HG03469 (cell line): ENCODE data around the gene TTYH2.
"Not testable (repeated sequence)": the region's sequence is repeated elsewhere in the genome, so short reads cannot be mapped to it uniquely, and the experiment has no call there.

Experiments used
- ATAC-seq: cut with Tn5 transposase; IDR thresholded peaks from one replicate; pipeline ENCODE4 v1.9.1; 2021; ENCODE audit warnings: mild to moderate bottlenecking, moderate library complexity, moderate number of reproducible peaks; ENCODE audit not compliant: unreplicated experiment

TTYH2 gene

DNA sequence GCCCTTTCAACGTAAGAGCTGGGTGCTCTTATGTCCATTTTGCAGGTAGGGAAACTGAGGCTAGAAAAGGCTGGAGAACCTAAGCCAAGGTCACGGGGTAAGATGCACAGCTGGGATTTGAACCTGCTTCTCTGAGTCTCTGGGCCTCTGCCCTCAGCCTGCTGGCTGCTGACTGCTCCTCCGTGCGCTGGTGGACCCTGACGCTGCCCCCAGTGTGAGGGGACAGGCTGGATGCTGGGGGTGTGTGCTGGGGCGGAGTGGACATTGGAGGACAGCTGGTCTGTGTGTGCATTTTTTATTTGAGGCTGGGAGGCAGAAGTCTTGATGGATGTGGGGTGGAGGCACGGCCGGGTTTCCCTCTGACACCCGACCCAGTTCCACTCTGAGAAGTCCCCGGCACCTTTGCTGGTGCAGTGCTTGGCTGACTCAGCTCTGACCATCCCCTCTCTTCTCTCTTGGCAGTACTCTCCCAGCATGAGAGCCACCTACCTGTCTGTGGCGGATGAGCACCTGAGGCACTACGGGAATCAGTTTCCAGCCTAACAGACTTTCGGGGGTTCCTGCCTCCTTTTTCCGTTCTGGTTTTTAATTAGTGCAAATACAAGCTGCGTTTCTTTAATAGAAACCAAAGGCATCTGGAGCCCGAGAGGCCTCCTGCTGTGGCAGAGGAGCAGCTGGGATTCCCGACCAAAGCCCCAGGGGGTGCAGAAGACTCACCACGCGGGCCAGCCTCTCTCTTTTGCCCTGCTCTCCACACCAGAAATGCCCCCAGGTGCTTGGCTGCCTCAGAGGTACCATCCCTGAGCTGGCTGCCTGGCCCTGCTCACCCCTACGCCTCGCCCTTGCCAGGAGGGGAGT, 46.5 kb downstream of the TTYH2 start:
- ATAC-seq, result no peak

DNA sequence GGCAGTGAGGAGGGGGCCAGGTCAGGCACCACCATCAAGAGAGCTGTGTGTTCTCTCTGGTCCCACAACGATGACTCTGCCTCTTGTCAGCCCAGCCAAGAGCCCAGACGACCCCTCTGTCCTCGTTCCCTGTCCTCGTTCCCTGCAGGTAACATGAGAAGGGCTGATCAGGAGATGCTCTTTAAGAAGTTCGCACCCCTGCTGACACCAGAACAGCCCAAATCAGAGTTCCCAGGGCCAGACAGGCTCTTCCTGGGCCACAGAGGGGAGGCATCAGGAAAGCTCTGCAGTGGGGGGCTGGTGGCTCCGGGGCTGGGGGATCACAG, 47.1 kb downstream of the TTYH2 start:
- ATAC-seq, result no peak

DNA sequence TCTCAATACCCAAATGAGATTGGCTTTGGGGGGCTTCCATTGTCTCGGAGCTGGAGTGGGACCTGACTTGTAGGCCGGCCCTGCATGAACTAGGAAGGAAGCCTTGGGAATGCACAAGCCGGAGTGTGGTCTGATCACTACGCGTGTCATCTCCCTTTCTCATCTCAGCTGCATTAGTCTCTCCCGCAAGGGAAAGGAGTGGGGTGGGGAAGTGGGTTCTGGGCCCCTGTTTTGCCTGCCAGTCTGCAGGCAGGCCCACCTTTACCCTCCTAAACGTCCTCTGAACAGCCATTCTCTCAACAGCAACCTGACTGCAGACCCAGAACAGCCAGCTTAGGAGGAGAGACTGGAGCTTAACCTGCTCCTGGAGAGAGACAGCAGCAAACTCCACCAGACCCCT, 49.2 kb downstream of the TTYH2 start:
- no peak for ATAC-seq

DNA sequence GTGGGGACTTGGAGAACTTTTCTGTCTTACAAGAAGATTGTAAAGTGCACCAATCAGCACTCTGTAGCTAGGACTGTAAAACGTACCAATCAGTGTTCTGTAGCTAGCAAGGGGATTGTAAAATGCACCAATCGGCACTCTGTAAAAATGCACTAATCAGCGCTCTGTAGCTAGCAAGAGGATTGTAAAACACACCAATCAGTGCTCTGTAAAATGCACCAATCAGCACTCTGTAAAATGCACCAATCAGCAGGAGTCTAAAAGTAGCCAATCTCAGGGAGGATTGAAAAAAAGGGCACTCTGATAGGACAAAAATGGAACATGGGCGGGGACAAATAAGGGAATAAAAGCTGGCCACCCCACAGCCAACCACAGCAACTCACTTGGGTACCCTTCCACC, 53.7 kb downstream of the TTYH2 start:
- ATAC-seq, result not testable (repeated sequence)

DNA sequence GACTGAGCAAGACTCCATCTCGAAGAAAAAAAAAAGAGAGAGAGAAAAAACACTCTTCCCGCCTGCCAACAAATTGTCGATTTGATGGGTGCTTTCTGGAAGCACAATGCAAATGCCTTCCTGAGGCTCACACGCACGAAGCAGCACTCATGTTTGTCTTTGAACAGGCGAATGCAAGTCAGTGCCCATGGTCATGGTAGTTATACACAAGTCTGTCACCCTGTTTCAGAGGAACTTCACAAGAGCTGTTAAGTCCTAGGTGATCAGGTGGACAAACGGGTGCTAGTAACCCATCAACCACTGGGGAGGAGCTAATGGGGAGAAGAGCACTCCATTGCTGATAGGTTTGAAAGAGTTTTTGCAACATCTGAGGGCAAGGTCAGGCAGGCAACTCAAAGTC, 54.2 kb downstream of the TTYH2 start:
- no peak for ATAC-seq

DNA sequence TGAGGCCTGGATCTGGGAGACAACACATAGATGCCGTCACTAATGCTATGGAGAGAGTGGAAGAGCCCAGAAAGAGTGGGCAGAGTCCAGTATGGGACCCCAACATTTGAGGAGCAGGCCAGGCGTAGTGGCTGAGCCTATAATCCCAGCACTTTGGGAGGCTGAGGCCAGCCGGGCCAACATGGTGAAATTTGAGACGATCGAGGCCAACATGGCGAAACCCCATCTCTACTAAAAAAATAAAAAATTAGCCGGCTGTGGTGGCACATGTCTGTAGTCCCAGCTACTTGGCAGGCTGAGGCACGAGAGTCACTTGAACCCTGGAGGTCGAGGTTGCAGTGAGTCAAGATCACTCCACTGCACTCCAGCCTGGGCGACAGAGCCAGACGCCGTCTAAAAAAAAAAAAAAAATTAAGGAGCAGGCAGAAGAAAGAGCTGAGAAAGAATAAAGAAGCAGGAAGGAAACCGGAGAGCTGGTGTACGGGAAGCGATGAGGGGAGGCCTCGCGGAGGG, 54.7 kb downstream of the TTYH2 start:
- no peak for ATAC-seq

DNA sequence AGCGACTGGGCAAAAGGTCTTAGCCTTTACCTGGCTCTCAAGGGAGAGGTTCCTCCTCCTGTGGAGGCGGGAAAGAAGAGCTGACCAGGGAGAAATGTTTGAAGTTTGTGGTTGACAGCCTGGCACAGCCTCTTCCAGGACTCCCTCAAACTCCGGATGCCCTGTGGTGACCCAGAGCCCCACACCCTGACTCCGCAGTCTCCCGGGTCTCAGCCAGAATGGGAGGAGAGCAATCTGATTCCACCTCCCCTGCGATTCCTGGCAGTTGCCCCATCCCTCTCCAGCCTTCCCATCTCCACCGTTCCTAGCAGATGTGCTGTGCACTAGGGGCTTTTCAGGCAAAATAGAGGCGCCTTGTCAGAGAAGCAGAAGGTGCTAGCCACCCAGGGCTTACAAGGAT, 55.2 kb downstream of the TTYH2 start:
- ATAC-seq, result no peak

DNA sequence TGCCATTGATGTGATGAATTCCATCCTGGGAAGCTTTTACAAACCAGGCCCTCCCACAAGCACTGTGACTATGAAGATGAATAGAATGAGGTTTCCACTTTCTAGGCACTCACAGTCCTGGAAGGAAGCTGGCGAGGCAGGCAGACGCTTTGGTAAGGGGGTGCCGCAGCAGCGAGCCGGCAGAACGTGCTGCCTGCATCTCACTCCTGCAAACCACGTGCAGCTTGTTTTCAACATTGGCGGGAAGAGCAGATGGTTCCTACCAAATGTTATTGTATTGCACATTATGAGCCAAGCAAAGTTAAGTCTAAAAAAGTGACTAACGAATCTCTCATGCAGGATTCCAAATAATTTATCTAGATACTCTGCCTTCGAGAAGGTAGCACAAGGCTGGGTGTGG, 57.0 kb downstream of the TTYH2 start:
- ATAC-seq, result no peak

DNA sequence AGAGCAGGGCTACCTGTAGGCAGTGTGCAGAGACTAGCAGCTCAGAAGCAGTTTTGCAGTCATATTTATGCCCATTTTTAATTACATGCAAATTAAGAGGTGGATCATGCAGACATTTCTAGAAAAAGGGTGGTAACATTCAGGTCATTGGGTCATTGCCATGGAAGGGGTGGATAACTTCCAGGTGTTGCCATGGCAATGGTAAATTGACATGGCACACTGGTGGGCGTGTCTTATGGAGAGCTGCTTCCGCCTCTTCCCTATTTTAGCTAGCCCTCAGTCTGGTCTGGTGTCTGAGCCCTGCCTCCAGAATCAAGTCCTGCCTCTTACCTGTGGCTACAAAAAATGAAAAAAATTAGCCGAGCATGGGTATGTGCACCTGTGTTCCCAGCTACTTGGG, 57.9 kb downstream of the TTYH2 start:
- ATAC-seq, result no peak

DNA sequence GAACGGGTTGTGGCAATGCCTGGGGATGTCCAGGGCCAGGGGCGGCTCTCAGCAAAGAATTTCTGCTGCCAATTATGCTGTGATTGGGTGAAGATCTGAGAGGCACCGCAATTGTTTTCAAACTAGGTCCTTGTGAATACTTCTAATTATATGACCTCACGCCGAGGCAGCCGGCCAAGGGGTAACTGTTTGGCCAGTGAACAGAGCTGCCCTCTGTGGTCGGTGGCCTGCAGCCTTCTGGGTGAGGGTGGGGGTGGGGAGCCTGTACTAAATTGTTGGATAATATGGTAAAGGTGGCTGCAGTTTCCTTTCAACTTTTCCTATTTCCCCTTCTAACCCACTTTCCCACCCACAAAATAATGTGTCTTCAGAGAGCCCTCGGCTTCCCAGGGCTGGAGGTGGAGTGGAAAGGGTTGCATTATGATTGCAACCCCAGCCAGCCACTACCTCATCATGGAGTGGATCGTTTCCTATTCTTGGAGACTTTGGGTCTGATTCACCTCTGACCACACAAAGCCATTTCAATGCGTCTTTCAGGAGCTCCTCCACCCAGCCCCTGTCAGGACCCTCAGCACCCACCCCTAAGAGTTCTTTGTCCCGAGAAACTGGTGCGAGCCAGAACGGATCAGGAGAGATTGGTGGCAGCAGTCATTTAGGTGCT, 58.7 kb downstream of the TTYH2 start:
- ATAC-seq, result no peak

DNA sequence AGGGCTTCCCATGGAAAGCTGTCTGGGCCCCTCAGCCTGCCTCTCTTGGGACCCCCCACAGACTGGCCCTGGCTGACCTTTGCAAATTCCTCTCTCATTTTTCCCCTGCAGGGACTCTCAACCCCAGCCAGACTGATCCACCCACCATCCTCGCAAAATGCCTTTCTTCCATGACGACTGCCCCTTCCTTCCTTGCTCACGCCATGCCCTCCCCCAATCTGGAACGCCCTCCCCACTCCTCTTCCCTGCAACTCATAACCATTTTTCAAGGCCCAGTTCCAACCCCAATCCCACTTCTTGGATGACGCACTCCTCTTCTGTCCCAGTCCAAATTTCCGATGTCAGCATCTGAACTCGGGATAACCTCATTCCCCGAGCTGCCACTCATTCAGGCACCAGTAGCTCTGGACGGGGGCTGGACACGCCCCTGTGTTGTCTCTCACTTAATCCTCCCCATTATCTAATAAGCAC, 59.4 kb downstream of the TTYH2 start:
- no peak for ATAC-seq

DNA sequence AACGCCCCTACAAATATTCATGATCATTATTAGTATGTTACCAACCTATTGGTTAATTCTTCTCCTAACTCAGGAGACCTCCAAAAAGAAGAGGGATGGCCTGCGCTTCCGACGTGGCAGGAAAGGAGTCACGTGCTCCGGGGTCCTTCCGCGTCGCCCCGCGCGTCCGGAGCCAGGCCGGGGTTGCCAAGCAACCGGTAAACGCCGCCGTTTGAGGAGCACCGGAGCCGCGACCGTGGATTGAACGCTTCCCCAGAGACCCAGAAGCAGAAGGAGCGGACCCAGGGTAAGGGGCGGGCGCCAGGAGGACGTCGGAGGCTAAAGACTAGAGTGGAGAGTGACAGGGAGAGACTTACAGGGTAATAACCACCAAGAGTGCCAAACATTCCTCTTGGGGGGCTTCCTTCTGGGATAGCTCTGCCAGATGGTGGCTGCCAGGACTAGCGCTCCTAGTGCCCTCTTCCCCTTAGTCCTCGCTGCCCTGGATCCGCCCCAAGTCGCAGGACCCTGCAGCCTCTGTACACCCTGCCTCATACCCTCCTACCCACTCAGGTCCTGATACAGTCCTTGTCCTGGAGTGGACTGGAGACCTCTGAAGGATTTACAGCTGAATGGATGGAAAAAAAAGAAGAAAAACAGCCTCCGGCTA, 60.8 kb downstream of the TTYH2 start, which contains the start of gene DNAI2:
TSS of gene DNAI2 (plus strand) at position 175 of the 649 bp plus-strand sequence. CDS start 7,584 bp downstream, outside the sequence.
- ATAC-seq, result no peak

DNA sequence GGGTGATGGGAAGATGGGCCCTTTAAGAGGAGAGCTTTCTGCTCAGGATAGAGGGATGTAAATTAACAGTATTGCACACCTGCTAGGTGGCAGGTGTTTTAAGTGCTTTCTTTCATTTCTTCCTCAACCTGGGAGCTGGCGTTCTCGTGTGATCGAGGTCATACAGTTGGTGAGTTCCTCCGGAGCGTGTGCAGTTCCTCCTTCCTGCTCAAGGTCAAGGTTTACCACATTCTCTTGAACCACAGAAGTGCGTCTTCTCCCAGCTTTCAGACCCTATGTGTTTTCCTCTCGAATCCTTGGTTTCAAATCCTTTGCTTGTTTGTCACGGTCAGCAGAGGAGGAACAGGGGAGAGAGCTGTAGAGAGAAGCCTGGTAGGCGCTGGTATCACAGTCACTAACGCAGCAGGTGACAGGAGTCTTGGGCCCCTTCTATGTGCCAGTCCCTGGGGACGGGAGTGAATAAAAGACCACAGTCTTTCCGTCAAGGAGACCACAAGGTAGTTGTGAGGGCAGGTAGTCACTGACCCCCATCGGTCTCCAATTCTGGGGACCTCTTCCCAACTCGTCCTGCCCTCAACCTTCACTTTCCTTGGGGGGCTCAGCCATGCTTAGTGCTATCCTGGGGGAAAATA, 61.5 kb downstream of the TTYH2 start:
- no peak for ATAC-seq

DNA sequence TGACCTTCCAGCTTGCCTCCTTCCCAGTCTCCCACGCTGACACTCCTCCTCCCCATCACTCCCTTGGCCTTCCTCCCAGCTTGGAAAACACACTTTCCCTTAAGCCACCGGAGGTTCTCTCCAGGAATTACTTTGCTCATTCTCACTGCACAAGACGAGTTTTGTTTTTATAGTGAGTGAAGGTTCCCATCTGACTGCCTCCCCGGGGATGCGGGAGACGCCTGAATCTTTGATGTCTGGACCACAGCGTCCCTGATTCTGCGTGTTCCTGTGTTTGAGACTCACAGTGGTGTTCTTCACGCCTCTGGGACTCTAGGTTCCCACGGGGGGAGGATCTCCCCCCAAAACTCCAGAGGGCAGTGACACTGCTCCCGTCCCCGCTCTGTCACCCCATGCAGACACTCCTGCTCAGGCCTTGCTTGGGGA, 62.7 kb downstream of the TTYH2 start:
- no peak for ATAC-seq

DNA sequence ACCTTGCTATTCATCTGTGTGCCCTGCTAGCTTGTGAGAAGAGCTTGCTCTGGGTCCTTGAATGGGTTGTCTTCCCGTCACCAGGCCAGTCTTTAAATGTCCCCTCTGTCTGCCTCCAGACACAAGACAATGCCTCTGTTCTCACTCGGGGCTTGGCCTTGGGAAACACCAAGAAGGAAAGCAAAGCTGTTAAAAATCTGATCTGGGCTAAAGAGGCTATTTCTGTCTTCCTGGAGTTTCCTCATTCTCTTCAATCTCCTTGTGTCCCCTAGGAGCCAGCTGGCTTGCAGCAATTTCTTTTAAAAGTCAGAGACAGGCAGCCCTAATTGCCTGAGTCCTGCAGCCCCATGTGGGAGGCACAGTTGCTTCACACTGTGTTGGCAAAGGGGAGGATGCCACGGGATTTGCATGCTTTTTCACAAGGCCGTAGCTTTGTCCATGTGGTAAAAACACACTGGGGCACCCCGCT, 63.2 kb downstream of the TTYH2 start:
- ATAC-seq, result no peak

DNA sequence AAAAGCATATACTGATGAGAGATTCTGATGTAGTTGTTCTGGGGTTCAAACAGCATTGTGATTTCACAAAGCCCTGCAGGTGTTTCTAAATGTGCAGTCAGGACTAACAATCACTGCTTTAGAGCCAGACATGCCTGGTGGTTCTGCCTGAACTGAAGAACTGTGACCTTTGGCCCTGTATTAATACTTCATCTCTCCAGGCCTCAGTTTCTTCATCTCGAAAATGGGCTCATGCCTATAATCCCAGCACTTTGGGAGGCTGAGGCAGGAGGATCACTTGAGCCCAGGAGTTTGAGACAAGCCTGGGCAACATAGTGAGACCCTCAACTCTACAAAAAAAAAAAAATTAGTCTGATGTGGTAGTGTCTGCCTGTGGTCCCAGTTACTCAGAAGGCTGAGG, 64.6 kb downstream of the TTYH2 start:
- ATAC-seq, result no peak

DNA sequence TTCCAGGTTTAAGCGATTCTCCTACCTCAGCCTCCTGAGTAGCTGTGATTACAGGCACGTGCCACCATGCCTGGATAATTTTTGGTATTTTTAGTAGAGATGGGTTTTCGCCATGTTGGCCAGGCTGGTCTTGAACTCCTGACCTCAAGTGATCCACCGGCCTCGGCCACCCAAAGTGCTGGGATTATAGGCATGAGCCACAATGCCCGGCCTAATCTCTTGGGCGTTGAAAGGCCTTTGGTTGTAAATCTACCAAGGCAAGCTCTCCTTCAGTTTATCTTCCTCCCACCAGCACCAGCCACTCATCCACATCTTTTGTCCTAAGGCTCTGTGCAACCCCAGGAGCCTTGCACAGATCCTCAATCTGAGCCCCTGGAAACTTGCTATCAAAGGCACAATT, 66.2 kb downstream of the TTYH2 start:
- not testable (repeated sequence) for ATAC-seq

DNA sequence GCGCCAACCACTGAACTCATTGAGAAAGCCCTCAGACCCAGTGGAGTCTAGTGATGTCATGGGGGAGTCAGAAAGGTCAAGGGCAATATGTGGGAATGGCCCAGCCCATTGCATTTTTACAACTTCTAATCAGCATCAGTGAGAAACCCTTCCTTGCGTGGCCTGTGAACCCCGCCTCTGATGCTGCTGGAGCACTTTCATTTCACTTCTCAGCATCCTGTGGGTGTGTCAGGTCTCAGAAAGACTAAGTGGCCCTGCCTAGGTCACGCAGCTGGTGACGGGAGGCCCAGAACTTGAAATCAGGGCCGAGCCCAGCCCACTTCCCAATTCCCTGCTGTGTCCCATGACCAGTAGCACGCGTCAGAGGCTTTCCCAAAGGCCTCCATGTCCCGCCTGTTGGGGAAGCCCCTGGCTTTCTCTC, 66.7 kb downstream of the TTYH2 start:
- peak; percentile 42 for ATAC-seq

DNA sequence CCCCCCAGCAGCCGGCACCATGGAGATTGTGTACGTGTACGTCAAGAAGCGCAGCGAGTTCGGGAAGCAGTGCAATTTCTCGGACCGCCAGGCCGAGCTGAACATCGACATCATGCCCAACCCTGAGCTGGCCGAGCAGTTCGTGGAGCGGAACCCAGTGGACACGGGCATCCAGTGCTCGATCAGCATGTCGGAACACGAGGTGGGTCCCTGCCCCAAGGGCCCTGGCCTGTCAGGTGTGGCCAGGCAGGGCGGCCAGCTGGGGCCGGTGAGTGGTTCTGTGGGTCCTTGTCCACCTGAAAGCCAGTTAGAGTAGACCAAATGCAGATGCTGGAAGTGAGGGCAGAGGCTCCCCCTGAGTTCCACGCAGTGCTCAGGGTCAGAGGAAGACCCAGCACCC, 68.4 kb downstream of the TTYH2 start:
- no peak for ATAC-seq

DNA sequence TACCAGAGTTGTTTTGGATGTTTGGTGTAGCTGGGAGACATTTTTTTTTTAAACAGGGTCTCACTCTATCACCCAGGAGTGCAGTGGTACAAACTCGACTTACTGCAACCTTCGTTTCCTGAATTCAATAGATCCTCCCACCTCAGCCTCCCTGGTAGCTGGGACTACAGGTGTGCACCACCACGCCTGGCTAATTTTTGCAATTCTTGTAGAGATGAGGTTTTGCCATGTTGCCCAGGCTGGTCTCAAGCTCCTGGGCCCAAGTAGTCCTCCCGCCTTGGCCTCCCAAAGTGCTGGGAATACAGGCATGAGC, 68.9 kb downstream of the TTYH2 start:
- ATAC-seq, result not testable (repeated sequence)
